Neural cell (in vitro differentiated cells): ENCODE data around the gene ACTR3C.

Source experiments
- EP300 ChIP-seq: fragments of 450-650 bp; conservative IDR thresholded peaks from 2 replicates; pipeline ENCODE4 v1.6.1; 2014; ENCODE audit warnings: antibody characterized with exemption, mild to moderate bottlenecking, moderate library complexity; ENCODE audit not compliant: poor library complexity, severe bottlenecking
- EZH2 ChIP-seq: fragments of 200-600, 300-800 bp; shearing (Covaris generic), sonication (generic); IDR thresholded peaks from 2 replicates; pipeline ENCODE4 v1.6.1; 2014; ENCODE audit warnings: antibody characterized with exemption, low read length, borderline replicate concordance, mild to moderate bottlenecking; ENCODE audit not compliant: insufficient read depth, poor library complexity, severe bottlenecking
- POLR2AphosphoS5 ChIP-seq: IDR thresholded peaks from 2 replicates; pipeline ENCODE4 v1.6.1; 2012
- RAD21 ChIP-seq: fragments of 450-650 bp; conservative IDR thresholded peaks from 2 replicates; pipeline ENCODE4 v1.6.1; 2014; ENCODE audit warnings: antibody characterized with exemption, mild to moderate bottlenecking, moderate library complexity
- SMC3 ChIP-seq: fragments of 450-650 bp; conservative IDR thresholded peaks from 2 replicates; pipeline ENCODE4 v1.6.1; 2014; ENCODE audit warnings: antibody characterized with exemption, mild to moderate bottlenecking, moderate library complexity; ENCODE audit not compliant: poor library complexity
- TF ChIP-seq, protein P1 (sequence below): fragments of 450-650 bp; IDR thresholded peaks from 2 replicates; pipeline ENCODE4 v1.5.1; 2014; ENCODE audit warnings: antibody characterized with exemption, mild to moderate bottlenecking, moderate library complexity; ENCODE audit not compliant: poor library complexity, severe bottlenecking

DNA sequence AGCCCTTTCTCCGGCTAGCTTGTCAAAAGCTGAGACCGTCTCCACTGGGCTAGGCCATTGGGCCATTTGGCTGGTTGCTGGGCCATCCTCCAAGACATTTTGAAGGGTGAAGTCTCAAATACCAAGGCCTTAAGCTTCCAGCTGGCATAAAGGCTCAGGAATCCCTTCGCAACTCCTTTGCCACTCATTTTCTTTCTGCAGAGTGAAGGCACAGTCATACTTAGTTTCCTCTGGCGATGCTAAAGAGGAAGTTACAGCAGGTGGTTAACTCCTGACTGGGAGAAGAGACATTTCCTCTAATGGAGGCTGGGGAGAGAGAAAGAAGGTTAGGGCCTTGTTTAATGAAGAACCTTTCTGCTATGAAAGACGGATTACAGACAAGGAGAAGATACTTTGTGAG, 40.5 kb upstream of the ACTR3C start:
- TF ChIP-seq, protein P1, sequence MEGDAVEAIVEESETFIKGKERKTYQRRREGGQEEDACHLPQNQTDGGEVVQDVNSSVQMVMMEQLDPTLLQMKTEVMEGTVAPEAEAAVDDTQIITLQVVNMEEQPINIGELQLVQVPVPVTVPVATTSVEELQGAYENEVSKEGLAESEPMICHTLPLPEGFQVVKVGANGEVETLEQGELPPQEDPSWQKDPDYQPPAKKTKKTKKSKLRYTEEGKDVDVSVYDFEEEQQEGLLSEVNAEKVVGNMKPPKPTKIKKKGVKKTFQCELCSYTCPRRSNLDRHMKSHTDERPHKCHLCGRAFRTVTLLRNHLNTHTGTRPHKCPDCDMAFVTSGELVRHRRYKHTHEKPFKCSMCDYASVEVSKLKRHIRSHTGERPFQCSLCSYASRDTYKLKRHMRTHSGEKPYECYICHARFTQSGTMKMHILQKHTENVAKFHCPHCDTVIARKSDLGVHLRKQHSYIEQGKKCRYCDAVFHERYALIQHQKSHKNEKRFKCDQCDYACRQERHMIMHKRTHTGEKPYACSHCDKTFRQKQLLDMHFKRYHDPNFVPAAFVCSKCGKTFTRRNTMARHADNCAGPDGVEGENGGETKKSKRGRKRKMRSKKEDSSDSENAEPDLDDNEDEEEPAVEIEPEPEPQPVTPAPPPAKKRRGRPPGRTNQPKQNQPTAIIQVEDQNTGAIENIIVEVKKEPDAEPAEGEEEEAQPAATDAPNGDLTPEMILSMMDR = no peak
- TF ChIP-seq EZH2 (no peak), RAD21 (no peak), POLR2AphosphoS5 (no peak), SMC3 (no peak), EP300 (no peak)
